H7 (cell line): ENCODE measurements around the gene EPHB1. TPM values are rescaled to one million over a fixed set of nuclear protein-coding genes. Genes with fewer than 3 reads are reported as not detected.

ENCODE experiments used
- DNase-seq: peaks from one replicate; pipeline ENCODE4 v3.0.0; 2012
- H3K27me3 ChIP-seq: 2 replicates; pipeline ENCODE4 v1.6.0; 2011; ENCODE audit warnings: mild to moderate bottlenecking, low read length; ENCODE audit not compliant: control insufficient read depth, insufficient read depth
- H3K36me3 ChIP-seq: replicated peaks from 2 replicates; pipeline ENCODE4 v1.5.1; 2011; ENCODE audit warnings: low read length; ENCODE audit not compliant: control insufficient read depth, insufficient read depth
- H3K4me3 ChIP-seq: 2 replicates; pipeline ENCODE4 v1.5.1; 2011; ENCODE audit warnings: low read depth, mild to moderate bottlenecking, control low read depth, low read length, moderate library complexity; ENCODE audit not compliant: insufficient read depth
- total RNA-seq: library from RNA; depleted of rRNA; stranded (reverse); fragments of >200 nt; shearing (Covaris generic); gene quantifications from 2 replicates; pipeline ENCODE4 v1.2.3, GENCODE V29; 2014

Gene EPHB1
- total RNA-seq, 1 experiment from 2014 or later = 3.3 TPM

GRCh38 chr3:134900482-134900881, 105.4 kb downstream of the EPHB1 start:
- Histone ChIP-seq H3K27me3 (peaks cover 11% of the 10 kb centered on the region), H3K4me3 (no peak overlapping the region), H3K36me3 (no peaks in the 10 kb centered on the region)
- no peak for DNase-seq

- Histone ChIP-seq H3K36me3 (no peaks in the 10 kb centered on the region), H3K27me3 (peaks cover 4% of the 10 kb centered on the region; the same call in 1 of the 2 replicates), H3K4me3 (no peak overlapping the region)
- DNase-seq = peak; percentile 62
Measured at GRCh38 chr3:134901461-134901860, 106.4 kb downstream of the EPHB1 start.

GRCh38 chr3:134903837-134904236, 108.8 kb downstream of the EPHB1 start:
- H3K36me3 ChIP-seq = no peaks in the 10 kb centered on the region

GRCh38 chr3:134904241-134904771, 109.2 kb downstream of the EPHB1 start:
- Histone ChIP-seq H3K4me3 (no peak overlapping the region), H3K36me3 (no peaks in the 10 kb centered on the region), H3K27me3 (no peaks in the 10 kb centered on the region; the same call in 1 of the 2 replicates)
- no peak for DNase-seq

More at GRCh38 chr3:134903837-134904236, 108.8 kb downstream of the EPHB1 start:
- no peak for DNase-seq
- Histone ChIP-seq H3K4me3 (no peak overlapping the region), H3K27me3 (no peaks in the 10 kb centered on the region; the same call in 1 of the 2 replicates)

DNA sequence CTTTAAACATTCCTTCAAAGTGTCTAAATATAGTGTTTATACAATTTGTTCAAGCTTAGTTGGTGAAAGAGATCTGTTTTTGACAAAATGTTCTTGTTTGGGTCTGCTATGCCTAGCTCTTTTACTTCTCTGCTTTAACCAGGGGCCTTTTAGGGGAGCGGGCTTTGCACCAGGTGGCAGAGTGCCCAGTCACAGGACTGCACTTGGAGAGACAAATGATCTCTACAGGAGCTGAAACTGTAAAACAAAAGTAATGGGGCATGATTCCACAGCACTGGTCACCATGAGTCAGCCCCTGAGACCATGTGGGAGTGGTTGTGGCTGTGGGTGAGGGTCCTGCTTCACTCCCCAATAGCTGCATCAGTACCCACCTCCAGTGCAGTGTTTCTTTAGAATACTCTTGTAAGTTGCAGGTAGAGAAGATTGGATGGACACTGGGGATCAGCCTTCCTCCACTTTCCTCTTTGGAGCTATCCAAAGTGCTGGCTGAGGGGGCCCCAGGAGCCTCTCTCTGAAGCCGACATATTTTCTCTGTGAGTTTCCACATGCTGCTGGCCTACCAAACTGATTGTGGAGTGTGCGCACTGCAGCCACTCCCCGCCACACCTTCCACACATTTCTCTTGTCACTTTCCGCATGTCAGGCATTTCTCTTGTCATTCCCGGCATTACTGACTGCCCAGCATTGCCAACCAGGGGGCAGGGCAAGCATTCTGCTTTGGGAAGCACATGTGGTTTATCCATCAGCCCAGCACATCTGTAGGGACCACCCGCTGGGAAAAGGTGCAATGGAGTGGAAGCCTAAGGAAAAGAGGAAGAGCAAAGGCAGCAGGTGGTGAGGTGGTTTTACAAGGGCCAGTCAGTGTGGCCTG, 110.0 kb downstream of the EPHB1 start:
- H3K36me3 ChIP-seq = no peaks in the 10 kb centered on the region
- no peaks in the 10 kb centered on the region; the same call in 1 of the 2 replicates for H3K27me3 ChIP-seq
- no peak overlapping the region for H3K4me3 ChIP-seq
- DNase-seq = peak; percentile 56

DNA sequence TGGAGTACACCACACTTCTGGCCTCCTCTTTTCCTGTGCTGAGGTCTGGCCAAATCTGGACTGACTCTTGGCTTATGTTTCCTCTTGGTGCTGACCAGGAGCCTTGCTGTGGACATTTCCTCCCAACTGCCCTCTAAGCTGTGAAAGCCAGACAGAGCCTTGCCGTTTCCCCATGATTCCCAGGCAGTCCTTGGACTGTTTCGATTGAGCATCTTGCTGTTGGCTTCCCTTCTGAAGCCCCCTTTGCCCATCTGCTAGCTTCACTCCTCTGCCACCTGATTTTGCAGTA, 110.5 kb downstream of the EPHB1 start:
- Histone ChIP-seq H3K27me3 (no peaks in the 10 kb centered on the region; the same call in 1 of the 2 replicates), H3K4me3 (no peak overlapping the region), H3K36me3 (no peaks in the 10 kb centered on the region)
- DNase-seq = no peak

DNA sequence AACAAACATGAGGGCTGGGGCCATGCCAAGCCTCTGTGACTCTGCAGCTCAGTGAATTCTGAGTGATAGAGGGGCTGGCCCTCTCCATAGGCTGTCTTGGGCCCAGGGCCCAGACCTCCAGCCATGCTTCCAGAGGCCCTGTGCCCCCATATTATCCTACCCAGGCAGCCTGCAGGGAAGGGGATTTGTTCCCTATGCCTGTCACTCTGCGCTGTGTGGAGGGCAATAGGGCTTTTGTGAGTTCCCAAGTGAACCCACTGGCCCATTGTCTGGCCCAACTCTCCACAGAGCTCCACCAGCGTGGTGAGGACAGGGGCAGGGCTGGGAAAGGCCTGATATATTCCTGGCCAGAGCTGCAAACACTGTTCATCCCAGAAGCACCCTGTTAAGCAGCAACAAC, 113.2 kb downstream of the EPHB1 start:
- Histone ChIP-seq H3K27me3 (no peaks in the 10 kb centered on the region; the same call in 1 of the 2 replicates), H3K36me3 (no peaks in the 10 kb centered on the region), H3K4me3 (no peak overlapping the region)
- no peak for DNase-seq

- no peak for DNase-seq
- no peaks in the 10 kb centered on the region for H3K36me3 ChIP-seq
- H3K4me3 ChIP-seq = no peak overlapping the region
- no peaks in the 10 kb centered on the region; the same call in 1 of the 2 replicates for H3K27me3 ChIP-seq
Measured at GRCh38 chr3:134910026-134910425, 115.0 kb downstream of the EPHB1 start.

- no peaks in the 10 kb centered on the region; the same call in 1 of the 2 replicates for H3K27me3 ChIP-seq
- no peak for DNase-seq
- no peaks in the 10 kb centered on the region for H3K36me3 ChIP-seq
- H3K4me3 ChIP-seq = no peak overlapping the region
Measured at GRCh38 chr3:134911586-134912548, 116.8 kb downstream of the EPHB1 start.

DNA sequence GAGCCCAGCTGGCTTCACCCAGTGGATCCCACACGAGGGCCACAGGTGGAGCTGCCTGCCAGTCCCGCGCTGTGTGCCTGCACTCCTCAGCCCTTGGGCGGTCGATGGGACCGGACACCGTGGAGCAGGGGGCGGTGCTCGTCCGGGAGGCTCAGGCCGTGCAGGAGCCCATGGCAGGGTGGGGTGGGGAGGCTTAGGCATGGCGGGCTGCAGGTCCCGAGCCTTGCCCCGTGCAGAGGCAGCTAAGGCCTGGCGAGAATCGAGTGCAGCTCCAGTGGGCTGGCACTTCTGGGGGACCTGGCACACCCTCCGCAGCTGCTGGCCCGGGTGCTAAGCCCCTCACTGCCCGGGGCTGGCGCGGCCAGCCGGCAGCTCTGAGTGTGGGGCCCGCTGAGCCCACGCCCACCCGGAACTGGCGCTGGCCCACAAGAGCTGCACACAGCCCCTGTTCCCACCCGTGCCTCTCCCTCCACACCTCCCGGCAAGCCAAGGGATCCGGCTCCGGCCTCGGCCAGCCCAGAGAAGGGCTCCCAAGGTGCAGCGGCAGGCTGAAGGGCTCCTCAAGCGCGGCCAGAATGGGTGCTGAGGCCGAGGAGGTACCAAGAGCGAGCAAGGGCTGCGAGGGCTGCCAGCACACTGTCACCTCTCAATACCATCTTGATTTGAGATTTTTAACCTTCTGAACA, 121.4 kb downstream of the EPHB1 start:
- Histone ChIP-seq H3K4me3 (no peak overlapping the region), H3K27me3 (no peaks in the 10 kb centered on the region; the same call in 1 of the 2 replicates), H3K36me3 (no peaks in the 10 kb centered on the region)
- DNase-seq = no peak

GRCh38 chr3:134917631-134918030, 122.6 kb downstream of the EPHB1 start:
- no peaks in the 10 kb centered on the region; the same call in 1 of the 2 replicates for H3K27me3 ChIP-seq
- no peak for DNase-seq
- H3K36me3 ChIP-seq = no peaks in the 10 kb centered on the region
- H3K4me3 ChIP-seq = no peak overlapping the region

GRCh38 chr3:134918441-134918840, 123.4 kb downstream of the EPHB1 start:
- no peak overlapping the region for H3K4me3 ChIP-seq
- no peak for DNase-seq
- H3K27me3 ChIP-seq = no peaks in the 10 kb centered on the region
- H3K36me3 ChIP-seq = no peaks in the 10 kb centered on the region

- peaks cover 7% of the 10 kb centered on the region; the same call in 1 of the 2 replicates for H3K27me3 ChIP-seq
- no peak for DNase-seq
- H3K36me3 ChIP-seq = no peaks in the 10 kb centered on the region
- H3K4me3 ChIP-seq = no peak overlapping the region
Measured at GRCh38 chr3:134922101-134922500, 127.0 kb downstream of the EPHB1 start.

GRCh38 chr3:134922866-134923265, 127.8 kb downstream of the EPHB1 start:
- DNase-seq = no peak
- no peaks in the 10 kb centered on the region for H3K36me3 ChIP-seq
- no peak overlapping the region for H3K4me3 ChIP-seq

More at GRCh38 chr3:134922866-134923265, 127.8 kb downstream of the EPHB1 start:
- H3K27me3 ChIP-seq = peaks cover 11% of the 10 kb centered on the region; the same call in 1 of the 2 replicates
